Gastrocnemius medialis (tissue), 4 donors: ENCODE measurements around the gene TNRC18. TPM values are rescaled to one million over a fixed set of nuclear protein-coding genes. Genes with fewer than 3 reads are reported as not detected.

Experiments used
- ATAC-seq, 2 donors: fragments of 150-250 bp; one replicate each; pipeline ENCODE4 v1.9.1; 2016
- DNase-seq, 2 donors: peaks; one replicate each; pipeline ENCODE4 v3.0.0-alpha.2; 2019
- H3K27ac ChIP-seq, 4 donors: fragments of 200-600 bp; sonication (generic); 1 replicate in 1 of 4; 2 replicates in 3 of 4; pipeline ENCODE4 v1.5.1; 2016 to 2018; ENCODE audit warnings: mild to moderate bottlenecking in 2 of 4, moderate library complexity in 1 of 4
- H3K27me3 ChIP-seq, 3 donors: fragments of 200-600 bp; sonication (generic) in 2 of 3; 1 replicate in 1 of 3; 2 replicates in 2 of 3; pipeline versions ENCODE4 v1.5.1 to v1.6.0; 2016 to 2019; ENCODE audit warnings: mild to moderate bottlenecking in 1 of 3, moderate library complexity in 1 of 3
- H3K36me3 ChIP-seq, 2 donors: fragments of 200-600 bp; sonication (generic) in 1 of 2; one replicate each; pipeline ENCODE4 v1.5.1; 2017 to 2018
- H3K4me1 ChIP-seq, 2 donors: fragments of 200-600 bp; sonication (generic) in 1 of 2; one replicate each; pipeline ENCODE4 v1.5.1; 2016 to 2017; ENCODE audit warnings: mild to moderate bottlenecking in 2 of 2
- H3K4me3 ChIP-seq, 4 donors: fragments of 200-600 bp; sonication (generic) in 3 of 4; 1 replicate in 1 of 4; 2 replicates in 3 of 4; pipeline ENCODE4 v1.5.1; 2016 to 2019; ENCODE audit warnings: mild to moderate bottlenecking in 2 of 4
- H3K9me3 ChIP-seq, 3 donors: fragments of 200-600 bp; sonication (generic) in 2 of 3; 1 replicate in 1 of 3; 2 replicates in 2 of 3; pipeline ENCODE4 v1.5.1; 2016 to 2019
- CTCF ChIP-seq, 5 experiments: fragments of 450-650 bp in 3 of 5; fragments of 200-600 bp in 2 of 5; sonication (generic) in 2 of 5; IDR thresholded peaks in 4 of 5; conservative IDR thresholded peaks in 1 of 5; 1 replicate in 4 of 5; 2 replicates in 1 of 5; pipeline ENCODE4 v1.5.1; 2016 to 2019; ENCODE audit warnings: antibody characterized with exemption in 5 of 5, mild to moderate bottlenecking in 3 of 5, moderate library complexity in 3 of 5
- POLR2A ChIP-seq, 2 donors: fragments of 450-650 bp; IDR thresholded peaks; one replicate each; pipeline ENCODE4 v1.6.1; 2017; ENCODE audit warnings: antibody characterized with exemption in 2 of 2, mild to moderate bottlenecking in 2 of 2, moderate library complexity in 2 of 2
- in situ Hi-C, 4 donors: fragments of 200-750 bp; cut with MboI; loops; one replicate each; pipeline versions ENCODE4 v1.15.0 to v1.8.0; 2017; ENCODE audit warnings: low sequenced_read_pairs in 4 of 4
- intact Hi-C: fragments of 100-400 bp; cut with DNase I; formaldehyde crosslinking; loops from one replicate; pipeline ENCODE4 v1.15.1; 2023; ENCODE audit warnings: low total_unique reads
- total RNA-seq, 4 donors: library from RNA; depleted of rRNA; stranded (reverse); fragments of >200 nt; gene quantifications; one replicate each; pipeline versions ENCODE4 v1.1.0 to v1.2.3, GENCODE V29; 2016

The TNRC18 gene
- total RNA-seq, 4 donors from 2014 or later: 8.7 to 31.2 (median 20.5) TPM

DNA sequence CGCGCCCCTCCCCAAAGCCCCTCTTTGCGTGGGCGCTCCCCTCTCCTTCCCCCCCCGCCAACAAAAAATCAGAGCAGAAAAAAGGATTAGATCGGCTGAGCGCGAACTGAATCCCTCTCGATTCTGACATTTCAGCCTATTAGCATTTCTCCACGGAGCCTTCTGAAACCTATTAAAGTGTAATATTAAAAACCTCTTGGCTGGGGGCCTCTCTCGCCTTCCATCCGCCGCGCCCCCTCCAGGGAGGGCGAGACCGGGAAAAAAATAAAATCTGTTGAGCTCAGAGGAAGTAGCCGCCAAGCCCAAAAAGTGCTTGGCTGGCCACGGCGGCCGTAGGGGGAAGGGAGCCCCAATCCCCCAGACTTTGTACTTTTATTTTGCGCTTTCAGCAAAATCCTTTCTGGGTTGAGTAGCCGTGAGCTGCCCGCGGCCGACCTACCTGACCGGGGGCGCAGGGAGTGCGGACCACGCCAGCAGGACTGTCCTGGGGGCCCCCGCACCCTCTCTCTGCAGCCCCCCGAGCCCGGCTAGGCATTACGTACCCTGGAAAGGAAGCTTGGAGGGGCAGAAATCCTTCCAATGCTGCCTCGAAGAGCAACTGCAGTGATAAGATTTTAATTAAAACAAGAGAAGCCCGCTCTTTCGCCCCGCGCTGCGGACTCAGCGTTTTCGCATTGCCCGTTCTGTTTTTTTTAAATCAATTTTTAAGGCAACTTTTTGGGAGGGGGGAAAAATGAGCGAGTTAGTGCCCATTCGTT is 1.3 kb upstream of the TNRC18 start:
- in situ Hi-C loops (no loop called here), intact Hi-C loops (loop anchor here (2.0 kb wide), 1 partner anchor 134 kb away; no protein-coding TSS in a partner anchor)
- peak overlapping the region; percentile 76 to 91 (median 85) for H3K4me3 ChIP-seq
- peak overlapping the region; percentile 94 to 100 (median 100) for H3K27ac ChIP-seq
- no peaks in the 10 kb centered on the region for H3K9me3 ChIP-seq
- no peaks in the 10 kb centered on the region for H3K27me3 ChIP-seq
- no peak for ATAC-seq
- DNase-seq: peak in 1 of 2 donors; percentile 40
- TF ChIP-seq CTCF (IDR thresholded peaks at IDR 0.05 in 4 of 5, conservative IDR thresholded peaks at IDR 0.05 in 1 of 5): no peak
- no peak for TF ChIP-seq POLR2A (IDR thresholded peaks at IDR 0.05)
- H3K4me1 ChIP-seq: peaks cover 12 to 19% of the 10 kb centered on the region in 2 donors
- H3K36me3 ChIP-seq: no peaks in the 10 kb centered on the region

DNA sequence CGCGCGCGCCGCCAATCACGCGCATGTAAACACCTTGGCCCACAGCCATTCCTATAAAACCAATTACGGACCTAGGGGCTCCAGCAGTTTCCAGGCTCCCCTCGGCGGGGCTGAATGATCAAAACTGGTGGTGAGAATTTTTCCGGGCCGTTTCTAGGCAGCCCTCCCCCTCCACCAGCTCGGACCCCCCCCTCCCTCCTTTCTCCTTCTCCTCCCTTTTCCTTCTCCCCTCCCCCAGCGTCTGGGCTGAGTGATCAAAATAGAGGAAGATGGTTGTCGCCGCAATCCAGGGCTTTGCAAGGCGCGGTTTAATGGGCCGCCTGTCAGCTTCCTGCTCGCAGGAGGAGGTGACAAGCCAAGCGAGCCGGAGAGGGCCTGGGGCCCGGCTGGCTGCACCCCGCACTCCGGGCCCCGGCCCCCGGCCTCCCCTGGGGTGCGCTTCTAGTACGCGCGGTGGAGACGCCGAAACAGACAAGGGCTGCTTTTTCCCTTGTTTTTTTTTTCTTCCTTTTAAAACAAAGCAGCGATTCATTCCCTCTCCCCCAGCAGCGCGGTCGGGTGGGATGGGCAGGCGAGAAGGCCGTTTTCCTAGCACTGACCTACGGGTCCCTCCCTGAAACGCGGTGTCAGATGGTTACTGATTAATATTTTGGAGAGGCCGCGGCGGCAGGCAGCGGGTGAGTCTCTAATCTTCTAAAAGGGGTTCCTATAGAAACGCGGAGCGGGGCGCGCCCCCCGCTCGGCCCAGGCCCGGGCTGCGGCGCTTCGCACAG is 528 bp upstream of the TNRC18 start:
- H3K36me3 ChIP-seq: no peaks in the 10 kb centered on the region
- no peaks in the 10 kb centered on the region for H3K27me3 ChIP-seq
- H3K27ac ChIP-seq: peak overlapping the region; percentile 94 to 100 (median 100)
- H3K4me1 ChIP-seq: peaks cover 4 to 16% of the 10 kb centered on the region in 2 donors
- peak overlapping the region; percentile 76 to 91 (median 85) for H3K4me3 ChIP-seq
- in situ Hi-C loops: no loop called here
- intact Hi-C loops: loop anchor here (2.0 kb wide), 1 partner anchor 135 kb away; no protein-coding TSS in a partner anchor
- DNase-seq (peak; percentile 95 to 96), ATAC-seq (peak in 1 of 2 donors; percentile 12)
- TF ChIP-seq POLR2A (IDR thresholded peaks at IDR 0.05) (peak; percentile 66 to 78), CTCF (IDR thresholded peaks at IDR 0.05 in 4 of 5, conservative IDR thresholded peaks at IDR 0.05 in 1 of 5) (no peak)
- H3K9me3 ChIP-seq: no peaks in the 10 kb centered on the region

GRCh38 chr7:5422396-5423305 is 983 bp downstream of the TNRC18 start:
- H3K36me3 ChIP-seq: no peaks in the 10 kb centered on the region
- H3K4me1 ChIP-seq: peaks cover 0 to 19% of the 10 kb centered on the region in 2 donors
- intact Hi-C loops: no loop called here
- ATAC-seq (no peak), DNase-seq (no peak)
- no peaks in the 10 kb centered on the region for H3K9me3 ChIP-seq
- no peaks in the 10 kb centered on the region for H3K27me3 ChIP-seq
- H3K4me3 ChIP-seq: peak overlapping the region; percentile 76 to 97 (median 92)
- peak in 2 of 5 experiments; percentile 23 to 26 for TF ChIP-seq CTCF (IDR thresholded peaks at IDR 0.05 in 4 of 5, conservative IDR thresholded peaks at IDR 0.05 in 1 of 5)
- TF ChIP-seq POLR2A (IDR thresholded peaks at IDR 0.05): no peak
- H3K27ac ChIP-seq: peak overlapping the region; percentile 94 to 100 (median 100)
- in situ Hi-C loops: no loop called here

GRCh38 chr7:5421714-5422395 is 1.8 kb downstream of the TNRC18 start:
- Histone ChIP-seq H3K27ac (peak overlapping the region; percentile 94 to 100 (median 100)), H3K4me1 (peaks cover 0 to 19% of the 10 kb centered on the region in 2 donors), H3K4me3 (peak overlapping the region; percentile 76 to 97 (median 92)), H3K9me3 (no peaks in the 10 kb centered on the region), H3K36me3 (no peaks in the 10 kb centered on the region), H3K27me3 (no peaks in the 10 kb centered on the region)
- ATAC-seq (no peak), DNase-seq (peak in 1 of 2 donors; percentile 54)
- in situ Hi-C loops (no loop called here), intact Hi-C loops (no loop called here)
- TF ChIP-seq CTCF (IDR thresholded peaks at IDR 0.05 in 4 of 5, conservative IDR thresholded peaks at IDR 0.05 in 1 of 5): no peak
- TF ChIP-seq POLR2A (IDR thresholded peaks at IDR 0.05): peak; percentile 35 to 82
